Neural cell (in vitro differentiated cells): ENCODE results near the gene AGPAT4. TPM values are rescaled to one million over a fixed set of nuclear protein-coding genes. Genes with fewer than 3 reads are reported as not detected.

Experiments used
- H2AFZ ChIP-seq: fragments of 200-600, 300-800 bp; sonication (generic), shearing (Covaris generic); 2 replicates; pipeline ENCODE4 v1.6.0; 2014; ENCODE audit warnings: low read depth, mild to moderate bottlenecking, antibody characterized with exemption, low read length, moderate library complexity
- H3F3A ChIP-seq: fragments of 200-600 bp; shearing (Covaris generic); 2 replicates; pipeline ENCODE4 v1.6.1; 2016; ENCODE audit warnings: mild to moderate bottlenecking, moderate library complexity, mixed read lengths, antibody characterized with exemption, low read length; ENCODE audit not compliant: insufficient read depth, poor library complexity, severe bottlenecking
- H3K27ac ChIP-seq: fragments of 200-600, 300-800 bp; sonication (generic), shearing (Covaris generic); 2 replicates; pipeline ENCODE4 v1.5.1; 2014; ENCODE audit warnings: mild to moderate bottlenecking, low read length, moderate library complexity
- H3K27me3 ChIP-seq: fragments of 300-800, 200-600 bp; sonication (generic), shearing (Covaris generic); 2 replicates; pipeline ENCODE4 v1.6.0; 2014; ENCODE audit warnings: mild to moderate bottlenecking, low read depth, low read length, moderate library complexity; ENCODE audit not compliant: insufficient read depth
- H3K36me3 ChIP-seq: fragments of 300-800, 200-600 bp; sonication (generic), shearing (Covaris generic); 2 replicates; pipeline ENCODE4 v1.5.1; 2014; ENCODE audit warnings: mild to moderate bottlenecking, antibody characterized with exemption, low read length, moderate library complexity; ENCODE audit not compliant: insufficient read depth
- H3K4me2 ChIP-seq: fragments of 300-800, 200-600 bp; sonication (generic), shearing (Covaris generic); 2 replicates; pipeline ENCODE4 v1.6.0; 2014; ENCODE audit warnings: mild to moderate bottlenecking, low read length
- H3K4me3 ChIP-seq: fragments of 300-800, 200-600 bp; sonication (generic), shearing (Covaris generic); 2 replicates; pipeline ENCODE4 v1.5.1; 2014; ENCODE audit warnings: mild to moderate bottlenecking, low read length, moderate library complexity
- H3K79me2 ChIP-seq: fragments of 200-600 bp; shearing (Covaris generic); replicated peaks from 2 replicates; pipeline ENCODE4 v1.6.0; 2014; ENCODE audit warnings: mild to moderate bottlenecking, low read length, moderate library complexity; ENCODE audit not compliant: insufficient read depth
- H3K9ac ChIP-seq: fragments of 300-800, 200-600 bp; sonication (generic), shearing (Covaris generic); 2 replicates; pipeline ENCODE4 v1.6.1; 2016; ENCODE audit warnings: mild to moderate bottlenecking, low read length, mixed read lengths
- H3K9me2 ChIP-seq: fragments of 200-600 bp; shearing (Covaris generic); 2 replicates; pipeline ENCODE4 v1.6.1; 2016; ENCODE audit warnings: mild to moderate bottlenecking, low read length, mixed read lengths; ENCODE audit not compliant: insufficient read depth
- H3K9me3 ChIP-seq: fragments of 200-600, 300-800 bp; sonication (generic), shearing (Covaris generic); 2 replicates; pipeline ENCODE4 v1.6.1; 2016; ENCODE audit warnings: mild to moderate bottlenecking, mixed run types, low read length, moderate library complexity, mixed read lengths
- H4K20me1 ChIP-seq: fragments of 200-600 bp; shearing (Covaris generic); 2 replicates; pipeline ENCODE4 v1.6.1; 2016; ENCODE audit warnings: mild to moderate bottlenecking, mixed run types; ENCODE audit not compliant: insufficient read depth
- EP300 ChIP-seq: fragments of 450-650 bp; conservative IDR thresholded peaks from 2 replicates; pipeline ENCODE4 v1.6.1; 2014; ENCODE audit warnings: antibody characterized with exemption, mild to moderate bottlenecking, moderate library complexity; ENCODE audit not compliant: poor library complexity, severe bottlenecking
- EZH2 ChIP-seq: fragments of 200-600, 300-800 bp; shearing (Covaris generic), sonication (generic); IDR thresholded peaks from 2 replicates; pipeline ENCODE4 v1.6.1; 2014; ENCODE audit warnings: antibody characterized with exemption, low read length, borderline replicate concordance, mild to moderate bottlenecking; ENCODE audit not compliant: insufficient read depth, poor library complexity, severe bottlenecking
- MXI1 ChIP-seq: fragments of 450-650 bp; conservative IDR thresholded peaks from 2 replicates; pipeline ENCODE4 v1.6.1; 2014; ENCODE audit warnings: antibody characterized with exemption, mild to moderate bottlenecking; ENCODE audit not compliant: poor library complexity, severe bottlenecking
- POLR2AphosphoS5 ChIP-seq: IDR thresholded peaks from 2 replicates; pipeline ENCODE4 v1.6.1; 2012
- RAD21 ChIP-seq: fragments of 450-650 bp; conservative IDR thresholded peaks from 2 replicates; pipeline ENCODE4 v1.6.1; 2014; ENCODE audit warnings: antibody characterized with exemption, mild to moderate bottlenecking, moderate library complexity
- SMC3 ChIP-seq: fragments of 450-650 bp; conservative IDR thresholded peaks from 2 replicates; pipeline ENCODE4 v1.6.1; 2014; ENCODE audit warnings: antibody characterized with exemption, mild to moderate bottlenecking, moderate library complexity; ENCODE audit not compliant: poor library complexity
- TAF1 ChIP-seq: IDR thresholded peaks from 2 replicates; pipeline ENCODE4 v1.6.1; 2012; ENCODE audit warnings: low read depth
- polyA plus RNA-seq: library from polyadenylated mRNA; depleted of rRNA; stranded (reverse); fragments of >200 nt; gene quantifications from 2 replicates; pipeline ENCODE4 v1.2.3, GENCODE V29; 2014
- TF ChIP-seq, protein P1 (sequence below): IDR thresholded peaks from 2 replicates; pipeline ENCODE4 v1.6.1; 2012; ENCODE audit warnings: borderline replicate concordance
- TF ChIP-seq, protein P2 (sequence below): fragments of 450-650 bp; IDR thresholded peaks from 2 replicates; pipeline ENCODE4 v1.5.1; 2014; ENCODE audit warnings: antibody characterized with exemption, mild to moderate bottlenecking, moderate library complexity; ENCODE audit not compliant: poor library complexity, severe bottlenecking

Gene AGPAT4
- polyA plus RNA-seq, 1 donor from 2014 or later = 42.6 TPM

DNA sequence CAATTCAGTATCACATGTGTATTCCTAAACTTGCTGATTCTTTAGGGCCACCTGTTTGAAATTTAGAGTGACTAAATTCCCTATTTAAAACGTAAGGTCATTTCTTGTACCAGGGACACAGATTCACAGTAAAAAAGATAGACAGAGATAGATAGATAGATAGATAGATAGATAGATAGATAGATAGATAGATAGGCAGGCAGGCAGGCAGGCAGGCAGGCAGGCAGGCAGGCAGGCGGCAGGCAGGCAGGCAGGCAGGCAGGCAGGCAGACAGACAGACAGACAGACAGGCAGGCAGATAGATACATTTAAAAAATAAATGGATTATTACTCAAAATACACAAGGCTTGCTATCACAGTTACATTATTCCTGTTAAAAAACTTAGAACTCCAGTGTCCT is 54.2 kb downstream of the AGPAT4 start:
- no peak overlapping the region for H3K4me3 ChIP-seq
- no peak overlapping the region for H3K27ac ChIP-seq
- H2AFZ ChIP-seq = no peak overlapping the region
- no peaks in the 10 kb centered on the region for H3K9me2 ChIP-seq
- H3K36me3 ChIP-seq = peaks cover 19% of the 10 kb centered on the region
- H3K9me3 ChIP-seq = peaks cover 13% of the 10 kb centered on the region
- H3F3A ChIP-seq = no peaks in the 10 kb centered on the region
- H3K27me3 ChIP-seq = no peaks in the 10 kb centered on the region
- H3K9ac ChIP-seq = no peak overlapping the region
- no peak for TF ChIP-seq EZH2
- H4K20me1 ChIP-seq = no peaks in the 10 kb centered on the region
- H3K4me2 ChIP-seq = no peak overlapping the region
- H3K79me2 ChIP-seq = peaks cover 56% of the 10 kb centered on the region

DNA sequence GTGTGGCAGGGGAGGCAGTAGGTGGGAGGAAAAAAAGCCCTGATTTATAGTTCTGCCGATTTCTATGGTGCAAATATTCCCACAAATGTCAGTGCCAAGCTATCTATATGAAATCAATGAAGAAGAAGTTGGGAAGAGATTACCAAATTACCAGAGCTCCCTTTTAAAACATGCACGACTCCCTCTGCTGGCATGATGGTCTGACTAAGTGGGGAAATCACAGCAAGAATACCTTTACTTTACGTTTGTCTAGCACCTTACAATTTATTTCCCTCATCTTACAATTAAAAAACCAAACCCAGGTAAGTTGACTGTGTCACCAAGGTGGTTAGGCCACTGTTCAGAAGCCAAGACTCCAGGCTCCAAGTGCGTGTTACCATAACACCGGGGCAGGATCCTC is 55.6 kb downstream of the AGPAT4 start:
- TF ChIP-seq RAD21 (no peak), SMC3 (no peak), TAF1 (no peak), POLR2AphosphoS5 (no peak), MXI1 (no peak), EP300 (no peak)
- TF ChIP-seq, protein P1, sequence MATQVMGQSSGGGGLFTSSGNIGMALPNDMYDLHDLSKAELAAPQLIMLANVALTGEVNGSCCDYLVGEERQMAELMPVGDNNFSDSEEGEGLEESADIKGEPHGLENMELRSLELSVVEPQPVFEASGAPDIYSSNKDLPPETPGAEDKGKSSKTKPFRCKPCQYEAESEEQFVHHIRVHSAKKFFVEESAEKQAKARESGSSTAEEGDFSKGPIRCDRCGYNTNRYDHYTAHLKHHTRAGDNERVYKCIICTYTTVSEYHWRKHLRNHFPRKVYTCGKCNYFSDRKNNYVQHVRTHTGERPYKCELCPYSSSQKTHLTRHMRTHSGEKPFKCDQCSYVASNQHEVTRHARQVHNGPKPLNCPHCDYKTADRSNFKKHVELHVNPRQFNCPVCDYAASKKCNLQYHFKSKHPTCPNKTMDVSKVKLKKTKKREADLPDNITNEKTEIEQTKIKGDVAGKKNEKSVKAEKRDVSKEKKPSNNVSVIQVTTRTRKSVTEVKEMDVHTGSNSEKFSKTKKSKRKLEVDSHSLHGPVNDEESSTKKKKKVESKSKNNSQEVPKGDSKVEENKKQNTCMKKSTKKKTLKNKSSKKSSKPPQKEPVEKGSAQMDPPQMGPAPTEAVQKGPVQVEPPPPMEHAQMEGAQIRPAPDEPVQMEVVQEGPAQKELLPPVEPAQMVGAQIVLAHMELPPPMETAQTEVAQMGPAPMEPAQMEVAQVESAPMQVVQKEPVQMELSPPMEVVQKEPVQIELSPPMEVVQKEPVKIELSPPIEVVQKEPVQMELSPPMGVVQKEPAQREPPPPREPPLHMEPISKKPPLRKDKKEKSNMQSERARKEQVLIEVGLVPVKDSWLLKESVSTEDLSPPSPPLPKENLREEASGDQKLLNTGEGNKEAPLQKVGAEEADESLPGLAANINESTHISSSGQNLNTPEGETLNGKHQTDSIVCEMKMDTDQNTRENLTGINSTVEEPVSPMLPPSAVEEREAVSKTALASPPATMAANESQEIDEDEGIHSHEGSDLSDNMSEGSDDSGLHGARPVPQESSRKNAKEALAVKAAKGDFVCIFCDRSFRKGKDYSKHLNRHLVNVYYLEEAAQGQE = no peak
- H3F3A ChIP-seq = no peaks in the 10 kb centered on the region
- peaks cover 48% of the 10 kb centered on the region for H3K79me2 ChIP-seq
- no peaks in the 10 kb centered on the region for H4K20me1 ChIP-seq
- peaks cover 13% of the 10 kb centered on the region for H3K9me3 ChIP-seq
- no peaks in the 10 kb centered on the region for H3K9me2 ChIP-seq
- no peaks in the 10 kb centered on the region for H3K27me3 ChIP-seq
- H3K4me2 ChIP-seq = no peak overlapping the region
- H3K9ac ChIP-seq = no peak overlapping the region
- no peak overlapping the region for H3K4me3 ChIP-seq
- no peak overlapping the region for H3K27ac ChIP-seq
- H3K36me3 ChIP-seq = peaks cover 15% of the 10 kb centered on the region
- H2AFZ ChIP-seq = no peak overlapping the region

- Histone ChIP-seq H3K27ac (no peak overlapping the region), H3K27me3 (no peaks in the 10 kb centered on the region), H3K36me3 (peaks cover 15% of the 10 kb centered on the region), H3F3A (no peaks in the 10 kb centered on the region), H4K20me1 (no peaks in the 10 kb centered on the region), H3K9me2 (no peaks in the 10 kb centered on the region), H3K4me3 (no peak overlapping the region), H3K79me2 (peaks cover 46% of the 10 kb centered on the region), H3K9me3 (peaks cover 16% of the 10 kb centered on the region), H2AFZ (no peak overlapping the region), H3K4me2 (no peak overlapping the region), H3K9ac (no peak overlapping the region)
- TF ChIP-seq MXI1 (no peak), RAD21 (no peak), SMC3 (no peak), POLR2AphosphoS5 (no peak), EP300 (no peak), EZH2 (no peak)
- TF ChIP-seq, protein P1 = no peak
- TF ChIP-seq, protein P2, sequence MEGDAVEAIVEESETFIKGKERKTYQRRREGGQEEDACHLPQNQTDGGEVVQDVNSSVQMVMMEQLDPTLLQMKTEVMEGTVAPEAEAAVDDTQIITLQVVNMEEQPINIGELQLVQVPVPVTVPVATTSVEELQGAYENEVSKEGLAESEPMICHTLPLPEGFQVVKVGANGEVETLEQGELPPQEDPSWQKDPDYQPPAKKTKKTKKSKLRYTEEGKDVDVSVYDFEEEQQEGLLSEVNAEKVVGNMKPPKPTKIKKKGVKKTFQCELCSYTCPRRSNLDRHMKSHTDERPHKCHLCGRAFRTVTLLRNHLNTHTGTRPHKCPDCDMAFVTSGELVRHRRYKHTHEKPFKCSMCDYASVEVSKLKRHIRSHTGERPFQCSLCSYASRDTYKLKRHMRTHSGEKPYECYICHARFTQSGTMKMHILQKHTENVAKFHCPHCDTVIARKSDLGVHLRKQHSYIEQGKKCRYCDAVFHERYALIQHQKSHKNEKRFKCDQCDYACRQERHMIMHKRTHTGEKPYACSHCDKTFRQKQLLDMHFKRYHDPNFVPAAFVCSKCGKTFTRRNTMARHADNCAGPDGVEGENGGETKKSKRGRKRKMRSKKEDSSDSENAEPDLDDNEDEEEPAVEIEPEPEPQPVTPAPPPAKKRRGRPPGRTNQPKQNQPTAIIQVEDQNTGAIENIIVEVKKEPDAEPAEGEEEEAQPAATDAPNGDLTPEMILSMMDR = no peak
Observed at GRCh38 chr6:161217628-161218027, 56.2 kb downstream of the AGPAT4 start.
